ENCODE measurements around the gene BHMT2.

DNA sequence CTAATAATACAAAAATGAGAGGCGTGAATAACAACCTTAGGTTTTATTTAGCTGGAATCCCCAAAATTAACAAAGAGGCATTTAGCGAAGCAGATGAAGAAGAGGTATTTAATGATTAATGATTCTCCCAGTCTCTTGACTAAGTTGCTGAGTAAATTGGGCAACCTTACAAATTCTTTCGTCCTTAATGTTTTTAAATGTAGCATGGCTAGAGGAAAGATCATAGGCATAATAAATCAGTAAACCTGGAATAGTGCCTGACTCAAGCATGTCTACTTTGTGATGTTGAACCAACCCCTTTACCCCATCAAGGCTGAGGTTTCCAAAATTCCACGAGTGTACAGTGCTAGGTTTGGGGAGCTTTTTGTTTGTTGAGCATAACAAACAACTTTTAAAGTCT lies 49.9 kb downstream of the BHMT2 start:
- TF ChIP-seq, protein P1, sequence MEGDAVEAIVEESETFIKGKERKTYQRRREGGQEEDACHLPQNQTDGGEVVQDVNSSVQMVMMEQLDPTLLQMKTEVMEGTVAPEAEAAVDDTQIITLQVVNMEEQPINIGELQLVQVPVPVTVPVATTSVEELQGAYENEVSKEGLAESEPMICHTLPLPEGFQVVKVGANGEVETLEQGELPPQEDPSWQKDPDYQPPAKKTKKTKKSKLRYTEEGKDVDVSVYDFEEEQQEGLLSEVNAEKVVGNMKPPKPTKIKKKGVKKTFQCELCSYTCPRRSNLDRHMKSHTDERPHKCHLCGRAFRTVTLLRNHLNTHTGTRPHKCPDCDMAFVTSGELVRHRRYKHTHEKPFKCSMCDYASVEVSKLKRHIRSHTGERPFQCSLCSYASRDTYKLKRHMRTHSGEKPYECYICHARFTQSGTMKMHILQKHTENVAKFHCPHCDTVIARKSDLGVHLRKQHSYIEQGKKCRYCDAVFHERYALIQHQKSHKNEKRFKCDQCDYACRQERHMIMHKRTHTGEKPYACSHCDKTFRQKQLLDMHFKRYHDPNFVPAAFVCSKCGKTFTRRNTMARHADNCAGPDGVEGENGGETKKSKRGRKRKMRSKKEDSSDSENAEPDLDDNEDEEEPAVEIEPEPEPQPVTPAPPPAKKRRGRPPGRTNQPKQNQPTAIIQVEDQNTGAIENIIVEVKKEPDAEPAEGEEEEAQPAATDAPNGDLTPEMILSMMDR (IDR thresholded peaks at IDR 0.05), result no peak
- no peak for TF ChIP-seq POLR2A (IDR thresholded peaks at IDR 0.05)

Measured in esophagus squamous epithelium (tissue), 4 donors.